Stimulated activated CD4-positive, alpha-beta T cell treated with anti-CD3 and anti-CD28 coated beads, Interleukin-2, amount 100 ng/mL, for 4 hours (primary cell): ENCODE data around the gene SCRT2.

ENCODE experiments used
- DNase-seq: peaks from one replicate; pipeline ENCODE4 v3.0.0-alpha.2; 2020; ENCODE audit warnings: low read depth

Gene SCRT2

GRCh38 chr20:634148-634925 lies 41.3 kb downstream of the SCRT2 start:
- DNase-seq: no peak

GRCh38 chr20:631101-631500 lies 44.5 kb downstream of the SCRT2 start:
- no peak for DNase-seq

GRCh38 chr20:626579-626978 lies 49.0 kb downstream of the SCRT2 start:
- DNase-seq: no peak

- no peak for DNase-seq
Measured at GRCh38 chr20:625360-625932, 50.2 kb downstream of the SCRT2 start.

GRCh38 chr20:623704-624103 lies 51.9 kb downstream of the SCRT2 start:
- no peak for DNase-seq

- no peak for DNase-seq
Measured at GRCh38 chr20:623021-623420, 52.6 kb downstream of the SCRT2 start.

GRCh38 chr20:622161-622560 lies 53.4 kb downstream of the SCRT2 start:
- DNase-seq: no peak

- DNase-seq: no peak
Measured at GRCh38 chr20:621125-621756, 54.4 kb downstream of the SCRT2 start.

GRCh38 chr20:620246-620645 lies 55.4 kb downstream of the SCRT2 start:
- DNase-seq: no peak

- no peak for DNase-seq
Measured at GRCh38 chr20:618980-619379, 56.6 kb downstream of the SCRT2 start.

GRCh38 chr20:617934-618690 lies 57.5 kb downstream of the SCRT2 start:
- no peak for DNase-seq

GRCh38 chr20:615514-615913 lies 60.1 kb downstream of the SCRT2 start:
- no peak for DNase-seq

GRCh38 chr20:611843-612185 lies 63.8 kb downstream of the SCRT2 start:
- no peak for DNase-seq
